Smooth muscle cell (in vitro differentiated cells): ENCODE results near the gene PPARGC1A. TPM values are rescaled to one million over a fixed set of nuclear protein-coding genes. Genes with fewer than 3 reads are reported as not detected.

ENCODE experiments used
- DNase-seq: peaks from one replicate; lab custom pipeline; 2025; ENCODE audit not compliant: unreplicated experiment; lab: John Stamatoyannopoulos, UW
- H2AFZ ChIP-seq: fragments of 200-600 bp; sonication (generic); 2 replicates; pipeline ENCODE4 v1.6.0; 2016; ENCODE audit warnings: antibody characterized with exemption, low read depth, mild to moderate bottlenecking
- H3F3A ChIP-seq: fragments of 200-600 bp; sonication (generic); 2 replicates; pipeline ENCODE4 v1.6.0; 2017; ENCODE audit warnings: antibody characterized with exemption, low read depth
- H3K27ac ChIP-seq: fragments of 200-600 bp; sonication (generic); 2 replicates; pipeline ENCODE4 v1.5.1; 2016; ENCODE audit warnings: low read depth, mild to moderate bottlenecking
- H3K27me3 ChIP-seq: fragments of 200-600 bp; sonication (generic); 2 replicates; pipeline ENCODE4 v1.6.1; 2016; ENCODE audit warnings: low read depth, mild to moderate bottlenecking
- H3K36me3 ChIP-seq: fragments of 200-600 bp; sonication (generic); 2 replicates; pipeline ENCODE4 v1.5.1; 2016; ENCODE audit warnings: low read depth
- H3K4me1 ChIP-seq: fragments of 200-600 bp; sonication (generic); 2 replicates; pipeline ENCODE4 v1.5.1; 2016; ENCODE audit warnings: low read depth
- H3K4me2 ChIP-seq: fragments of 200-600 bp; sonication (generic); 2 replicates; pipeline ENCODE4 v1.6.0; 2016; ENCODE audit warnings: mild to moderate bottlenecking
- H3K4me3 ChIP-seq: fragments of 200-600 bp; sonication (generic); 2 replicates; pipeline ENCODE4 v1.5.1; 2016; ENCODE audit warnings: mild to moderate bottlenecking
- H3K79me2 ChIP-seq: fragments of 200-600 bp; sonication (generic); 2 replicates; pipeline ENCODE4 v1.6.0; 2016; ENCODE audit warnings: low read depth, mild to moderate bottlenecking
- H3K9ac ChIP-seq: fragments of 200-600 bp; sonication (generic); 2 replicates; pipeline ENCODE4 v1.6.0; 2016; ENCODE audit warnings: low read depth
- H3K9me3 ChIP-seq: fragments of 200-600 bp; sonication (generic); replicated peaks from 2 replicates; pipeline ENCODE4 v1.5.1; 2016; ENCODE audit warnings: low read depth
- H4K20me1 ChIP-seq: fragments of 200-600 bp; sonication (generic); 2 replicates; pipeline ENCODE4 v1.6.0; 2016; ENCODE audit warnings: low read depth
- CTCF ChIP-seq: fragments of 200-600 bp; sonication (generic); IDR thresholded peaks from 2 replicates; pipeline ENCODE4 v1.5.1; 2017; ENCODE audit warnings: borderline replicate concordance, mild to moderate bottlenecking, antibody characterized with exemption; ENCODE audit not compliant: insufficient read depth, poor library complexity, severe bottlenecking
- WGBS: methylation state at CpG from one replicate; pipeline ENCODE4 v1.1.7; 2016; ENCODE audit warnings: low lambda C conversion rate; 5-methylcytosine and 5-hydroxymethylcytosine counted together
- polyA plus RNA-seq: library from polyadenylated mRNA; unstranded; fragments of >200 nt; fragmentation: Nextera tagmentation; extraction: Ambion mirVana; gene quantifications from 2 replicates; pipeline ENCODE4 v1.2.1, GENCODE V29; 2016
- total RNA-seq: library from RNA; depleted of rRNA; stranded (reverse); fragments of >200 nt; gene quantifications from 2 replicates; pipeline ENCODE4 v1.2.3, GENCODE V29; 2014

The PPARGC1A gene
- total and polyA plus RNA-seq, 2 experiments from 2014 or later, result 0.25 to 2.8 TPM

- no peaks in the 10 kb centered on the region for H4K20me1 ChIP-seq
- no peaks in the 10 kb centered on the region for H3K9me3 ChIP-seq
- H3K4me2 ChIP-seq, result peak overlapping the region; percentile 9
- WGBS, result 10% methylated on average over 3 of the region's 3 CpGs
- H3F3A ChIP-seq, result no peaks in the 10 kb centered on the region
- peak; percentile 5 for DNase-seq
- H3K27ac ChIP-seq, result no peak overlapping the region
- no peaks in the 10 kb centered on the region for H3K79me2 ChIP-seq
- no peaks in the 10 kb centered on the region for H3K36me3 ChIP-seq
- peaks cover 2% of the 10 kb centered on the region for H3K4me1 ChIP-seq
- H2AFZ ChIP-seq, result no peak overlapping the region
- no peaks in the 10 kb centered on the region for H3K27me3 ChIP-seq
- no peak overlapping the region for H3K9ac ChIP-seq
- TF ChIP-seq CTCF, result no peak
- no peak overlapping the region for H3K4me3 ChIP-seq
These were observed 45.1 kb upstream of the PPARGC1A start for GRCh38 chr4:23934915-23935314.

- H3K9me3 ChIP-seq, result no peaks in the 10 kb centered on the region
- no peak overlapping the region for H3K9ac ChIP-seq
- H3K36me3 ChIP-seq, result no peaks in the 10 kb centered on the region
- DNase-seq, result no peak
- H3K4me2 ChIP-seq, result no peak overlapping the region
- 97% methylated on average over 4 of the region's 4 CpGs for WGBS
- no peaks in the 10 kb centered on the region for H4K20me1 ChIP-seq
- H3K4me3 ChIP-seq, result no peak overlapping the region
- TF ChIP-seq CTCF, result no peak
- H3K4me1 ChIP-seq, result peaks cover 2% of the 10 kb centered on the region
- H2AFZ ChIP-seq, result no peak overlapping the region
- no peaks in the 10 kb centered on the region for H3K79me2 ChIP-seq
- H3F3A ChIP-seq, result no peaks in the 10 kb centered on the region
- no peak overlapping the region for H3K27ac ChIP-seq
- H3K27me3 ChIP-seq, result no peaks in the 10 kb centered on the region
These were observed 44.4 kb upstream of the PPARGC1A start for GRCh38 chr4:23934223-23934622.

- no peaks in the 10 kb centered on the region for H3K36me3 ChIP-seq
- WGBS, result 36% methylated on average over 6 of the region's 6 CpGs
These were observed 43.1 kb upstream of the PPARGC1A start for GRCh38 chr4:23932901-23933308.

More at GRCh38 chr4:23932901-23933308, 43.1 kb upstream of the PPARGC1A start:
- Histone ChIP-seq H4K20me1 (no peaks in the 10 kb centered on the region), H2AFZ (no peak overlapping the region), H3K79me2 (no peaks in the 10 kb centered on the region), H3K4me2 (no peak overlapping the region), H3K27me3 (no peaks in the 10 kb centered on the region), H3K9me3 (no peaks in the 10 kb centered on the region), H3F3A (no peaks in the 10 kb centered on the region), H3K4me1 (peaks cover 2% of the 10 kb centered on the region), H3K4me3 (no peak overlapping the region), H3K27ac (no peak overlapping the region), H3K9ac (no peak overlapping the region)
- DNase-seq, result no peak
- peak; percentile 34 for TF ChIP-seq CTCF
